Left ventricle myocardium superior (tissue), 1 donor: ENCODE results near the gene EMP3. TPM values are rescaled to one million over a fixed set of nuclear protein-coding genes. Genes with fewer than 3 reads are reported as not detected.
"Not testable (repeated sequence)": the region's sequence is repeated elsewhere in the genome, so short reads cannot be mapped to it uniquely, and the experiment has no call there.

ENCODE experiments used
- ATAC-seq: fragments of 200-7000 bp; cut with Tn5 transposase; one replicate; pipeline ENCODE4 v1.9.1; 2020; ENCODE audit warnings: mild to moderate bottlenecking, moderate library complexity
- DNase-seq: peaks from one replicate; pipeline ENCODE4 v3.0.0-alpha.2; 2020
- intact Hi-C: fragments of 100-400 bp; cut with micrococcal nuclease; formaldehyde crosslinking; loops from one replicate; pipeline ENCODE4 v1.11.0; 2022
- total RNA-seq: library from RNA; stranded (reverse); fragmentation: NEBNext Ultra II Directional; extraction: Animal tissue kit (Norgen Biotek cat#: 25700); gene quantifications from one replicate; pipeline ENCODE4 v1.2.1, GENCODE V29; 2021
- donor health status: DM: no; HTN: yes; CAD: no; lungs with severe emphysema.

The EMP3 gene
- total RNA-seq, 1 donor from 2014 or later, result 33.8 TPM

DNA sequence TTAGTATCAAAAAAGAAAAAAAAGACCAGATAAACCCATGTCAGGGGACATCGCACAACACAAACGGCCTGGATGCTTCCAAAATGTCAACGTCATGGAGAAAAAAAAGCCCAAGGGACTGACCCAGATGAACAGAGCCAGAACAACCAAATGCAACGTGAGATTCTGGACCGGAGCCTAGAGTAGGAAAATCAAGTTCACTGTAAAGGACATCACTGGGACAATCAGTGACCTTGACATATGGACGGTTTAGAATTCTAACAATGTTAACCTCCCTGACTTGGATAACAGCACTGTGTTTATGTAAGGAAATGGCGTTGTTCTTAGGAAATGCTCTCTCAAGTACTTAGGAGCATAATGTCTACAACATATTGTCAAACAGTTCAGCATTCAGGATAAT lies 15.1 kb upstream of the EMP3 start:
- intact Hi-C loops, result no loop called here
- DNase-seq (no peak), ATAC-seq (peak; percentile 67)

DNA sequence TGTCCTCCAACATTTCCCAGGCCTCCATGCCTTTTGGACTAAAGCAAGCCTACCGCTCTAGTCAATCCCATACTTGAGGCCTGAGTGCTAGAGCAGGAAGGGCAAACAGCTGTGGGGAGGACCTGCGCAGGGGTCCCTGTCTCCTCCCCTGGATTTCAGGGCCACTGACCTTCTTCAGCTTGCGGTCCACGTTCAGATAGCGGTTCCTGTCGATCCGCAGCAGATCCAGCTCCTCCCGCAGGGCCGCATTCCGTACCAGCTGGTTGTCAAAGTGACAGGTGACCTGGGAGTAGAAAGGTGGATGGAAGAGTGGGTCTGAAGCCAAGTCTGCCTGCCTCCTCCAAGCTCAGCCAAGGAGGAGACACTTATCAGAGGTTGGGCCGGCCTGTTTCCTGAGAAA lies 14.0 kb upstream of the EMP3 start:
- intact Hi-C loops, result no loop called here
- DNase-seq (no peak), ATAC-seq (no peak)

DNA sequence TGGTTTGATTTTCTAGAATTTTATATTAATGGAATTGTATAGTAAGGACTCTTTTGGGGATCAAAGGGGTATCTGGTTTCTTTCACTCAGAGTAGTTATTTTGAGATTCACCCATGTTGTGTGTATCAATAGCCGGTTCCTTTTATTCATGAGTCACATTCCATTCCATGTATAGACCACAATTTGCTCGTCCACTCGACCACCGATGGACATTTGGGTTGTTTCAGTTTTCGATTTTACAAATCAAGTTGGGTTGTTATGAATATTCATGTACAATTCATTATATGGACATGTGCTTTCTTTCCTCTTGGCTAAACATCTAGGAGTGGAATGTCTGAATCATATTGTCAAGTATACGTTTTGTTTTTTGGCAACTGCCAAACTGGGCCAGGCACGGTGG lies 9.6 kb upstream of the EMP3 start:
- intact Hi-C loops, result no loop called here
- DNase-seq, result no peak
- ATAC-seq, result no peak

DNA sequence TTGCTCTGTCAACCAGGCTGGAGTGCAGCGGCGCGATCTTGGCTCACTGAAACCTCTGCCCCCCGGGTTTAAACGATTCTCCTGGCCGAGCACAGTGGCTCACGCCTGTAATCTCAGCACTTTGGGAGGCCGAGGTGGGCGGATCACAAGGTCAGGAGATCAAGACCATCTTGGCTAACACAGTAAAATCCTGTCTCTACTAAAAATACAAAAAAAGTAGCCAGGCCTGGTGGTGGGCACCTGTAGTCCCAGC lies 7.7 kb upstream of the EMP3 start:
- DNase-seq, intact Hi-C loops, ATAC-seq: not testable (repeated sequence)

DNA sequence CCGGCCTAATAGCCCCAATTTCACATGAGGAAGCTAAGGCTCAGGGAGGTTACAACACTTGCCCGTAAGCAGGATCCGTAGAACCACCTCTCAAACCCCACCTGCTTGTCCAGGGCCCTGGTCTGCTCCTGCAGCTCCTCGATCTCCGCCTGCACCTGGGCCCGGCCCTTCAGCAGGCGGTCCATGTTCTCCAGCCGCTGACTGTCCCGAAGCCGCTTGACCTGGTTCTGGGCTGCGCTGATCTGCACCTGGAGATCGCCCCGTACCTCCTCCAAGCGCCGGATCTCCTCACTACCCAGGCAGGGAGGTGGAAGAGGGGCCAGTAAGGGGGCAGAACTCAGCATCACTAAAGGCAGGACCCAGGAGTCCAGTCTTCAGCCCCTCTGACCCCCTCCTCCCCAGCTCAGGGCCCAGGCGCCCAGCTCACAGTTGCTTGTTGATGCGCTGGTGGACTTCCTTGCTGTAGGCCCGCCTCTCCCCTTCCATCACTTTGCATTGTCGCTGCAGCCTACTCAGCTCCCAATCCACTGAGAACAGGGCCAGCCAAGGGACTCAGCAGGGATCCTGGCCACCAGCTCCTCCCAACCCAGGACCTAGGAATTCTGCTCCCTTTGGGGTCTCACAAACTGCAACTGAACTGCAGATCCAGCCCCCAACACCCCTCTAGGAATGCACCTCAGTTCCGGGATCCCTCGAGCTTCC lies 6.9 kb upstream of the EMP3 start:
- DNase-seq, result no peak
- intact Hi-C loops, result no loop called here
- no peak for ATAC-seq

DNA sequence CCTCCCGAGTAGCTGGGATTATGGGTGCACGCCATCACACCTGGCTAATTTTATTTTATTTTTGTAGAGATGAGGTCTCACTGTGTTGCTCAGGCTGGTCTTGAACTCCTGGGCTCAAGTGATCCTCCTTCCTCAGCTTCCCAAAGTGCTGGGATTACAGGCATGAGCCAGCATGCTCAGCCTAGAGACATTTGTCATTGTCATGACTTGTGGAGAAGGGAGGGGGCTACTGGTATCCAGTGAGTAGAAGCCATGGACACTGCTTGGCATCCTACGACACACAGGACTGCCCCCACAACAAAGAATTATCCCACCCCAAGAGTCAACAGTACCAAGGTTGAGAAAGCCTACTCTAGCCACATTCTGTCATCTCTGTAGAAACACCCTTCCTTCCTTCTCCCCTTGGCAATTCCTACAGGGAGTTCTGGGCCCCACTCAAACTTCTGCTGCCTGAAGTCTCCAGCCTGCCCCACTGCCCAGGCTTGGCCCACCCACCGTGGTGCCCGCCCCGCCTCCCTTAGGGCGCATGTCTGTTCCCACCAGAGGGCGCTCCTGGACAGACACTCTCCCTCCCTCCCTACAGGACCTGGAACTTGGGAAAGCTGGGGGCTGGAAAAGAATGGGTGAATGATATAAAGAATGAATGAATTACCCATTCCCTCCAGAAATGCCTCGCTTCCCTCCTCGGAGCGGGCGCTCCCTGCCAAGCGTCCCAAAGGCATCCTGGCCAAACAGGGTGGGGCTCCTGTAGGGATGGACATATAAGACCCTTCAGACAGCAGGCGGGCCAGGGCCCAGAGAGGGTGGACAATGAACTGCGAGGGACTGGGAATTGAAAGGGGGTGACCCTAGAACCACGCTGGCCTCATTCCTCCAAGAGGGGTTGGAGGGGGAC lies 5.5 kb upstream of the EMP3 start:
- intact Hi-C loops, result no loop called here
- ATAC-seq (peak; percentile 53), DNase-seq (peak; percentile 91)

DNA sequence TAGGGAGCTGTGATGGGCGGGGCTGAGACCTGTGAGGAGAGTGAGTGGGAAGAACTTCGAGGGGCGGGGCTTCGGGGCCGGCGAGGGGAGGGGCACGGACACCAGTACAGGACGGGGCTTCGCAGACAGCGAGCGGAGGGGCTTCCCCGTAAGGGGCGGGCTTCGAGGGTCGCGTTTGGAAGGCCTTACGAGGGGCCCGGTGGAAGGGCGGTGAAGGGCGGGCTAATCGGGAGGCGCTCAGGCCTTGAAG lies 4.1 kb upstream of the EMP3 start:
- peak; percentile 86 for ATAC-seq
- intact Hi-C loops, result no loop called here
- peak; percentile 98 for DNase-seq

DNA sequence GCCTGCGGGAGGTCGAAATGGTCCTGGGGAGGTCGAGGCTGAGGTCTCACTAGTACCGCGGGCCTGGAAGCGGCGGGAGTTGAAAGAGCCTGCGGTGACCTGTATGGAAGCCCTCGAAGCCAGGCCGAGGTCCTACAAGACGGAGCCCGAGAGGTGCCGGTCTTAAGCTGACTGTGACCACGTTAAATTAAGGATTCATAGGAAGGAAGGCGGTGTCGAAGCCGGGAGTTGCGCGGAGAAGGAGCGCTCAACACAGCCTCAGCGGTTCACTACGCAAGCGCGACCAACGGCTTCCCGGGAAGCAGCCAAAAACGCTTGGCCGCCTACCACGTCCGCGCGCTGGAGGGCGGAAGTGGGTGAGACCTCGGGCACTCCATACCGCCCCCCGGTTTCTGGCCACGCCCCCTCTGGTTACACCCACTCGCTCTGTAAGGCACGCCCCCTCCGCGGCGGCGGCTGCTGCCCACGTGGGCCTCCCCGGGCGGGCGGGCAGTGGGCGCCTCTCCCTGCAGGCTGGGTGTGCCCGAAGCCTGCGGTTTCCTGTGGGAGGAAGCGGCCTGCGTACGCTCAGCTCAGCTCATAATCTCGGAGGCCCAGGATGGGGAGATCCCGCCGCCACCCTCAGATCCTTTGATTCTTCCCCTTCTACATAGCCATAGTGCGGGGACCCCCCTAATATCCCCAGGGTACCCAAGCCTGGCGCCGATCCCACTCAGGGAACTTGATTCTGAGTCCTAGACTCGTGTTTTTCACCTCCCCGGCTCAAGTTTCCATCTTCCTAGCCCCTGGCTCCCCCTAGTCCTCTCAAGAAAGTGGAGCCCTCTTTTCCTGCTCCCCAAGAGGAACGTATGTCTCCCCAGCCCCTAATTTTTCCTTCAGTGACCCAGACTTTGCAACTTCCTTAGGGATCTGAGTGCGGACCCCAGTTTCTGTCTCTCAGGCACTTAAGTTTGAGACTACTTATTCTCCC lies 3.4 kb upstream of the EMP3 start:
- DNase-seq (peak; percentile 99), ATAC-seq (peak; percentile 89)
- intact Hi-C loops, result no loop called here

DNA sequence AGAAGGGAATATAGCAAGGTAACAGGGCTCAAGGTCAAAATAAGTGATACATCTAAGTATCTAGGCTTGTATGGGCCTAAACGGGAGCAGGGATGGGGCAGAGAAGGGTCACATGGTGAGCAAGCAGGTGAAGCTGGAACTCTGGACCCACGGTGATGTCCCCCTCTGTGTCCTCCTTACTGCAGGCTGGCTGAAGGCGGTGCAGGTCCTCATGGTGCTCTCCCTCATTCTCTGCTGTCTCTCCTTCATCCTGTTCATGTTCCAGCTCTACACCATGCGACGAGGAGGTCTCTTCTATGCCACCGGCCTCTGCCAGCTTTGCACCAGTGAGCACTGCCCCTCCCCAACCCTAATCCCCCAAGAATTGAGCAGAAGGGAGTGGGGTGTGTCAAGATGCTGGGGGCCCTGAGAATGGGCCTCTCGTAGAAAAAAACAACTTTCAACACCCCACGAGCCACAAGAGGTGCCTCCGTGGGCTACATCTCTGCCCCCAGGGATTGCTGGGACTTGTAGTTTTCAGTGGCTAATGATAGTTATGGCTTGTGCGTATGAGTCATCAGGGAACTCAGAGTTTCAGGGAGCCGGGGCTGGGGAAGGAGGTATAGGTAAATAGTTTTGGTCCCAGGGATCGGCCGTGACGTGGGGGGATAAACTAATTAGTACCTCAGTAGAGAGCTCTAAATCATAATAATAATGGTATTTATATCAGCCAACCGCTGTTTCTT lies 4.0 kb downstream of the EMP3 start:
- intact Hi-C loops, result no loop called here
- DNase-seq, result no peak
- ATAC-seq, result no peak

DNA sequence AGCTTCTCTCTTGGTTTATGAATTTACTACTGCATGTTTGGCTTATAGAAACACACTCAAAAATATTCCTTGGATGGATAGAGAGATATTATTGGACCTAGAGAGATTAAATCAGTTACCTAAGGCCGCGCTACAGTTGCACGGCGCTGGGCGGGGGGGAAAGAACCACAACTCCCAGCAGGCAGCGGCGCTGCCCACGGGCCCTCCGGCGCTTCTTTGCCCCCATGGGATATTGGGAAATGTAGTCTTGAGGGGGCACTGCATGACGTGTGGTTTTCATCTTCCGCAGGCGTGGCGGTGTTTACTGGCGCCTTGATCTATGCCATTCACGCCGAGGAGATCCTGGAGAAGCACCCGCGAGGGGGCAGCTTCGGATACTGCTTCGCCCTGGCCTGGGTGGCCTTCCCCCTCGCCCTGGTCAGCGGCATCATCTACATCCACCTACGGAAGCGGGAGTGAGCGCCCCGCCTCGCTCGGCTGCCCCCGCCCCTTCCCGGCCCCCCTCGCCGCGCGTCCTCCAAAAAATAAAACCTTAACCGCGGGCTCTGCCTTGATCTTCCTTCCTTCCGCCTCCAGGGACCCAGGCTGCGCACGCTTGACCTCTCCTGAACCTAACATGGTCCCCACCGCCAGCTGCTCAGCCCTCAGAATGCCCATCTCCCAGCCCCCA lies 4.8 kb downstream of the EMP3 start:
- intact Hi-C loops, result no loop called here
- ATAC-seq (peak; percentile 45), DNase-seq (peak; percentile 84)

DNA sequence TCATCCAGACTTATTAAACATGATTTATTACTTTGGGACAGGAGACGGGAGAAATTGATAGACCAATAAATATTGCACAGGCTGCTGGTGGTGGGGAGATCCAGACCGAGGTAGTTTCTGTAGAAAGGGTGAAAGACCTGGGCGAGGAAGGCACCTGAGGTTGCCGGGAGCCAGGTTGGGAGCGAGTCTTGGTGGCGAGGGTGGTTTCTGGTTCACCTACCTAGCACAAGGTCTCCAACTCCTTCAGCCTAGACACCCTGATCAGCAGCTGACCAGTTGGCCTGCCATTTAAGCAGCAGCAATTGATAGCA lies 7.0 kb downstream of the EMP3 start:
- intact Hi-C loops, result no loop called here
- no peak for DNase-seq
- no peak for ATAC-seq

DNA sequence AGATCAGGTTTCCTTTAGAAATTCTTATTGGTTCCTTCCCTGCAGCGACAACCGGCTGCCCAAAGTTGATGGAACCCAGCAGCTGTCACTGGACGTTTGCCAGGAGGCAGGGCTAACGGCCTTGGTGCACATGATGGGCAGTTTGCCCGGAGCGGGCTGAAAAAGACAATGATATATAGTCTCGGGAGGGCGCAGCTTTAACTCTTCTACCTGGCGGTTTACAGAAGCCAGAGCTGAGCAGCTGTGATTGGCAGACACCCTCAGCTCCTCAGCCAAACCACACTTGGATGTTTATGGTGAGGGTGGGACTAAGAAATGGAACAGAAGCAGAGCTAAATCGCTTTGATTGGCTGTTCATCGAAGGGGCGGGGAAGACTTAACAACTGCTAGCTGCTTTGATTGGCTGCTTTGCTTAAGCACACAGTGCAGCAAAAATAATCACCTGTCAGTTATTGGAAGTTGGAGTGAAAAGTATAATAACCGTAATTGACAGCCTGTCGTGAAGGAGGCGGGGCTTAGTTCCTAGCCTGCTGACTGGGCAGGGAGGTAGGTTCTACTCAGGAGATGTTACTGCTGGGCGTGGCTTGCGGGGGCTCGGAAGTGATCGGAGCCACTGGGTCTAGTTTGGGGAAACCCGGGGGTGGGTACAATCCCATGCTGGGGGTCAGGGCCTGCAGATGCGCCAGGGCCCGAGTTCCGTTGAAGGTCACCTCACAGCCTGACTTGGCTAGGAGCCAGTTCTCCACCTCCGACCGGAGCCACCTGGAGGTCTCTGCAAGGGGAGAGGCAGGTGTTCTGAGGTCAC lies 7.5 kb downstream of the EMP3 start:
- ATAC-seq (peak; percentile 82), DNase-seq (peak; percentile 94)
- intact Hi-C loops, result no loop called here

DNA sequence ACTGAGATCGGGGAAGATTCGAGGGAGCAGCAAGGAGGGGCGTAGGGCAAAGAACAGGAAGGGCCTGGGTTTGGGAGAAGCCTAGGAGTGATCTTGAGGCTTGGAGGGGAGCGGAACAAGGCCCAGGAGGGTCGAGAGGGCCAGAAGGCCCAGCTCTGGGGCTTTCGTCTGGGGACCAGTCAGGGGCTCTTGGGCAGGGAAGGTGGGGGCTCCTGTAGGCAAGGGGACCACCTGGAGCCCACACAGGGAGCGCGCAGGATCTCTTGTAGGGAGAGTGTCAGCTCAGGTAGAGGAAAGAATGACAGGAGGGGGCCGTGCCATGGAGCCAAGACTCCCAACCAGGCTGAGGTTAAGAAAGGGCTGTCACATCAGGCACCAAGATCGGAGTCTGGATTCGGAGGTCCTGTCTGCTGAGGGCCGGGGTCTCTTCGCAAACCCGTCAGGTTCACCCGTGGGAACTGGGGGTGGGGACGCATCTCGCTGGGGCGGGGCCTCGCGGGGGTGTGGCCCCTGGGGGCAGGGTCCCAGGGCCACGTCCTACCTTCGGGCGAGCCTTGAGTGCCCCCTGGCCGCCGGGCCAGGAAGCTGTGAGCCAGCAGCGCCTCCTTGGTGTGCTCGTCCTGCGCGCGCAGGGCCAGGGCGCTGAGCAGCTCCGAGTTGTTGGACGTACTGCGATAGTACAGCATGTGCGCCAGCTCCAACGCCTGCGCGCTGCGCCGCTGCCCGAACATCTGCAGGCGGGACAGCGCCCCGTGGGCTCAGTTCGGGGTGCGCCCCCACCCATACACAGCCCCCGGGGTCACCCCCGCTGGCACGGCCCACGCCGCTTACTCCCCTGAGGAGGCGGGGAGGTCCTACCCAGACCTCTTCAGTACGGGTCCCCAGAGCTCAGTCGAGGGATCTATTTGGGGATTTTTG lies 8.4 kb downstream of the EMP3 start:
- ATAC-seq (peak; percentile 83), DNase-seq (peak; percentile 95)
- intact Hi-C loops, result no loop called here

DNA sequence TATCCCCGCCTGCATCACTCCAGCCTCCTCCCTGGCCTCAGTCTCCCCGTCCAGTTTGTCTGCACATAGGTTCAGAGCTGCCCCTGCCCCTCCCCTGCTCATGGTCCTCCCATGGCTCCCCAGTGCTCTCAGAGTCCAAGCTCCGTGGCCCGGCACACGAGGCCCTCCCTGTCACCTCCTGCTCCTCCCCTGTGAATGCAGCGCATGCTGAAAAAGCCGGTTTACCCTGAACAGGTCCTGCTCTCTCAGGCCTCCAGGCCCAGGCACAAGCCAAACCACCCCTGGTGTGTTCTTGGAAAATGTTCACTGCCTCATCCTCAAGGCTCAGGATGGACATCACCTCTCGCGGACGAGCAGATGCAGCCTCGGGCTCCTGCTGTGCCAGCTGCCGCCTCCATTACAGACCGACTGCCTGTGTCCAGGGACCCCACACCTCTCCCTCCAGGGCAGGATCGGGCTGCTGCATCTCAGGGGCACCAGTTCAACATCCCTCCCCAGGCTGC lies 13.0 kb downstream of the EMP3 start:
- intact Hi-C loops, result no loop called here
- no peak for ATAC-seq
- DNase-seq, result no peak

DNA sequence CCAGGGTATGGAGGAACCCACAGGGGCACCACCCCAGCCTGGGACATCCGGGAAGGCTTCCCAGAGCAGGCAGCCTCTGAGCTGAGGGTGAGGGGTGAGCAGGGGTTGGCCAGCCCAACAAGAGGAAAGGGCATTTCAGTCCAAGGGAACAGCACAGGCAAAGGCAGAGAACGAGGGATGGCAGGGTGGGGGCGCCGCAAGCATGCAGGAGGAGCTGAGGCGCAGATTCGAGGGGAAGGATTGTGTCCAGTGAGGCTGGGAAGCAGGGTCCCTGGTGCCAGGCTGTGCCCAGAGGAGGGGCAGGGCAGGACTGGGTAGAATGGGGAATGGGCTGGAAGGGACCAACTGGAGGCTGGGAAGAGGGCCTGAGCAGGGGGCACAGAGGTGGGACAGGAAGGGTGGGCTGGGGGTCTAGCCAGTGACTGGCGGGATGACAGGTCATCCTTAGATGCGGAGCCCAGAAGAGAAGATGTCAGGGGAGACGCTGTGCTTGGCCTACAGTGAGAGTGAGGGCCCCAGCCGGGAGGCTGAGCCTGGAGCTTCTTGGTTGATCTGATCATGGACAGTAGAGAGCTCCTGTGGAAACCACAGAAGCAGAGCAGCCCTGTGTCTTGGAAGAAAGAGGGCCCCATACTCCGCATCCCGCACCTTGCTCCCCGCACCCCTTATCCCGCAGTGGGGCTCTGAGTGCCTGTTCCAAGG lies 13.6 kb downstream of the EMP3 start:
- DNase-seq, result no peak
- intact Hi-C loops, result no loop called here
- ATAC-seq, result no peak

DNA sequence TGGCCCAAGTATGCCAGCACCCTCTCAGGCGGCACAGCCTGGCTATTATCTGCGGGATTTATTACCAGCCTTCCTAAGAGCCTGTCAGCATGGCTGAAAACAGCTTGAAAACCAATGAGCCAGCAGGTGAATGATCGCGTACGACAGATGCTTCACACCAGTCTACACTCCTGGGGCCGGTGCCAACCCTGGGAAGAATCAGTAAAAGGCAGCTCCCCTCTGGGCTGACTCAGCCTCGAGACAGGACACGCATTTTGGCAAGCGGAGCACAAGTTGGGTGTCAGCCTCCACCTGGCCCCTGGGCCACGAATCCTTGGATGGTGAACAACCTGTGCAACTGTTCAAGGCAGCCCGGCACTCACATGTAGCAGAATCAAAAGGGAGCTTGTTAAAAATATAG lies 15.6 kb downstream of the EMP3 start:
- no peak for ATAC-seq
- no peak for DNase-seq
- intact Hi-C loops, result no loop called here
